ENCODE results near the gene MPST.

- TF ChIP-seq POLR2A (IDR thresholded peaks at IDR 0.05; ENCODE audit: extremely low read depth, insufficient read length) (no peak), CTCF (IDR thresholded peaks at IDR 0.05; ENCODE audit: low read depth, low read length) (no peak), MYC (IDR thresholded peaks at IDR 0.05; ENCODE audit: low read depth, low read length) (no peak), MAX (IDR thresholded peaks at IDR 0.05; ENCODE audit: low read depth, low read length) (no peak)
Observed at GRCh38 chr22:37028692-37029674, 9.4 kb downstream of the MPST start.

Data from NB4 (cell line).